22Rv1 (cell line): ENCODE measurements around the gene PHYKPL.

Experiments
- H3K27ac ChIP-seq: fragments of 450-650 bp; 2 replicates; pipeline ENCODE4 v1.5.1; 2017
- ZFX ChIP-seq: fragments of 450-650 bp; IDR thresholded peaks from 2 replicates; pipeline ENCODE4 v1.6.1; 2017; ENCODE audit warnings: antibody characterized with exemption, borderline replicate concordance
- TF ChIP-seq, protein P1 (sequence below): fragments of 450-650 bp; IDR thresholded peaks from 2 replicates; pipeline ENCODE4 v1.5.1; 2017; ENCODE audit warnings: mild to moderate bottlenecking

Gene PHYKPL

GRCh38 chr5:178250263-178250662 lies 17.7 kb upstream of the PHYKPL start:
- H3K27ac ChIP-seq: no peak overlapping the region

DNA sequence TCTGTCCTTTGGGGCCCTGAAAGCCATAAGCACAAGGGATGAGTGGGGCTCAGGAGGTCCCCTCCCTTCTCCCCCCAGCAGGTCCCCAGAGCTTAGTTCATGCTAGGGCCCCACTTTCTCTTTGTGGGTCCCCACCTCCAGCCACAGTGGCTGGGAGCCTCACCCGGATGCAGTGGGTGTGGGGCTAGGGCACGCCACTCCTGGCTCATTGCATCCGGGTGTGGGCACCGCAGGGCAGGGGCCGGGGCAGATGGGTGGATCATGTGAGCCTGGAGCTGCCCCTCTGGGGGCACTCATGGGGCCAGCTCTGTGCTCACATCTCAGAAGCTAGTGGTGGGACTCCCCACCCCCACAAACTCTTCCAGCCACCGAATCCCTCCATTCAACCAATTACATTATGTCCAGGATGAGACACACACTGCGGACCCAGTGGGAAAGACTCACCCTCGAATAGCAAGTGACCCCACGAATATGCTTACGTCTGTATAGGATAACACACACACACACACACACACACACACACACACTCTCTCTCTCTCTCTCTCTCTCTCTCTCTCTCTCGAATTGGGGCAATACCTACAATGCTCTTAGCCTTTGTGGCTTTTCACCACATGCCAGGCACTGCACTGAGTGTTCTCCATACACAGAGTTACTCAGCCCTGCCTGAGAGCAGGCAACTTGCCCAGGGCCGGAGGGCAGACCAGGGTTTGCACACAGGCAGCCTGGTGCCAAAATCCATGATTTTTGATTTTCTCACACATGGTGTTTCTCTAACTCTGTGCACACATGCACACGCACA lies 16.8 kb upstream of the PHYKPL start:
- H3K27ac ChIP-seq: no peak overlapping the region
- TF ChIP-seq ZFX: no peak
- TF ChIP-seq, protein P1, sequence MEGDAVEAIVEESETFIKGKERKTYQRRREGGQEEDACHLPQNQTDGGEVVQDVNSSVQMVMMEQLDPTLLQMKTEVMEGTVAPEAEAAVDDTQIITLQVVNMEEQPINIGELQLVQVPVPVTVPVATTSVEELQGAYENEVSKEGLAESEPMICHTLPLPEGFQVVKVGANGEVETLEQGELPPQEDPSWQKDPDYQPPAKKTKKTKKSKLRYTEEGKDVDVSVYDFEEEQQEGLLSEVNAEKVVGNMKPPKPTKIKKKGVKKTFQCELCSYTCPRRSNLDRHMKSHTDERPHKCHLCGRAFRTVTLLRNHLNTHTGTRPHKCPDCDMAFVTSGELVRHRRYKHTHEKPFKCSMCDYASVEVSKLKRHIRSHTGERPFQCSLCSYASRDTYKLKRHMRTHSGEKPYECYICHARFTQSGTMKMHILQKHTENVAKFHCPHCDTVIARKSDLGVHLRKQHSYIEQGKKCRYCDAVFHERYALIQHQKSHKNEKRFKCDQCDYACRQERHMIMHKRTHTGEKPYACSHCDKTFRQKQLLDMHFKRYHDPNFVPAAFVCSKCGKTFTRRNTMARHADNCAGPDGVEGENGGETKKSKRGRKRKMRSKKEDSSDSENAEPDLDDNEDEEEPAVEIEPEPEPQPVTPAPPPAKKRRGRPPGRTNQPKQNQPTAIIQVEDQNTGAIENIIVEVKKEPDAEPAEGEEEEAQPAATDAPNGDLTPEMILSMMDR: no peak

More at GRCh38 chr5:178250263-178250662, 17.7 kb upstream of the PHYKPL start:
- TF ChIP-seq ZFX: no peak
- TF ChIP-seq, protein P1: no peak

GRCh38 chr5:178248750-178249149 lies 16.1 kb upstream of the PHYKPL start:
- TF ChIP-seq, protein P1: no peak
- no peak for TF ChIP-seq ZFX

GRCh38 chr5:178247481-178248456 lies 15.2 kb upstream of the PHYKPL start:
- no peak overlapping the region for H3K27ac ChIP-seq
- TF ChIP-seq, protein P1: no peak
- TF ChIP-seq ZFX: no peak

More at GRCh38 chr5:178248750-178249149, 16.1 kb upstream of the PHYKPL start:
- H3K27ac ChIP-seq: no peak overlapping the region

DNA sequence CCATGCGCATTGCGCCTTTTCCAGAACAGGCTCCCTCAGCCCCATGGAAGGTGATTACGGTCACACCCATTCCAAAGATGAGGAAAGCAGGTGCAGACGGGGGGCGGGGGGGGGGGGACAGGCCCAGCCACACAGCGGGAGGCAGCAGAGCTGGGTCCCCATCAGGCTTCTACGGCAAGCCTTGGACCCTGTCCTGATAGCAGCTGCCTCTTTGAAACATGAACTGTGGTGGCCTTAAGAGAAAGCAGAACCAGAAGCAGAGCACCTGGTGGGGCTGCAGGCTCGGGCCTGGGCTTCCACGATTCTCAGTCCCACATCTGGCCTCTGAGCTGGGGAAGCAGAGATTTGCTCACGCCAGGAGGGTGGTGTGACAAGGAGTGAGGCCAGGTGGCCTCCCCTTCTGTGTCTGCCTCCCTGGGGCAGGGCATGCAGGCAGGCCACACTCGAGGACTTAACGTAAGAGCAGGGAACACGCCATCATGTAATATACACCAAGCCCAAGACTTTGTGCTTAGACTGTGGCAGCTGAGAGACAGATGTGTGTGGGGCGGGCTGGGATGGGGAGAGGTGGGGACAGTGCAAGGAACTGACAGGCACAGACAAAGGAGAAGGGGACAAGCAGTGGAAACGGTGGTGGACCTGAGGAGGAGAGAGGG lies 14.2 kb upstream of the PHYKPL start:
- H3K27ac ChIP-seq: no peak overlapping the region
- TF ChIP-seq, protein P1: no peak
- TF ChIP-seq ZFX: no peak

- TF ChIP-seq ZFX: no peak
- TF ChIP-seq, protein P1: no peak
These were observed 12.8 kb upstream of the PHYKPL start for GRCh38 chr5:178245389-178245788.

More at GRCh38 chr5:178245389-178245788, 12.8 kb upstream of the PHYKPL start:
- no peak overlapping the region for H3K27ac ChIP-seq
